ENCODE data around the gene BEST4.
"Not testable (repeated sequence)": the region's sequence is repeated elsewhere in the genome, so short reads cannot be mapped to it uniquely, and the experiment has no call there.

BEST4 gene

DNA sequence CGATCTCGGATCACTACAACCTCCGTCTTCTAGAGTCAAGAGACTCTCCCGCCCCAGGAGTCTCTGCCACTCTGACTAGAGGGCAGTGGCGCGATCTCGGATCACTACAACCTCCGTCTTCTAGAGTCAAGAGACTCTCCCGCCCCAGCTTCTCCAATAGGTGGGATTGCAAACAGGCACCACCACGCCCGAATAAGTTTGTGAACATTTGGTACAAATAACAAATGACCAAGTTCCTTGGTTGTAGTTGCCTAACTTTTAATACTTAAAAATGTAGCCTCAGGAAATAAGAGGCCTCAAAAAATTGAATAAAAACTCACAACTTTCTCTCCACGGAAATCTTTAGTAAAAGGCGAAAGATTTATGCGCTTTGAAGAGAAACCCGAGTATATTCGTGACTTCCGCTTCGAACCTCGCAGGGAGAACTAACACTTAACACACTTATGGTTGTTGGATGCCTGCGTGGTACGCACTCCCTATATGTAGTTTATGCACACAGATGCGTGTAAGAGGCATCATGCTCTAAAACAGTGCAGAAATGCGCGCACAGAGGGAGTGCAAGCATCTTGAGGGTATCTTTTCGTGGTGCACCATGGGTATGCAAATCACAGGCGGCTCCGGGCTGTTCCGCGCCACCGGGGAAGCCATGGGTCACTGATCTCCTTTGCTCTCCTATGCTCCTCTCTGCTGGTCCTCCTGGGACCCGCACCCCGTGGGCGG, 31.8 kb upstream of the BEST4 start:
- DNase-seq (ENCODE audit: low read depth in 2 of 2, low spot score in 1 of 2) = peak; percentile 64 to 66

DNA sequence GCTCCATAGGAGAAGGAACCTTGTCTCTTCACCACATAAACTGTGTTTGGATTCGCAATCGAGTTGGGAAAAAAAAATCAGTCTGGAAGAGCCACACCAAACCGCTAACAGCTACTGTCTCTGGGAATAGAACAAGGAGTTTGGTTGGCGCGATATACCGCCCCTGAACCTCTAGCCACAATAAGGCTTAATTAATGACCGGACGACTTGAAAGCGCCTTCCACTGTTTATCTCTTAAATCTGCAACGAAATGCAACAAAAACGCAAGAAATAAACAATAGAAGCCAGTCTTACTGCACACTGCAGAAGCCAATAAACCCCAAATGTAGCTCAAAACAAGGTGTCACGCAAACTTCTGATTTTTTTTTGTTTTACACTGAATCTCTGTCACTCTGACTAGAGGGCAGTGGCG, 31.2 kb upstream of the BEST4 start:
- DNase-seq (ENCODE audit: low read depth in 2 of 2, low spot score in 1 of 2) = no peak

DNA sequence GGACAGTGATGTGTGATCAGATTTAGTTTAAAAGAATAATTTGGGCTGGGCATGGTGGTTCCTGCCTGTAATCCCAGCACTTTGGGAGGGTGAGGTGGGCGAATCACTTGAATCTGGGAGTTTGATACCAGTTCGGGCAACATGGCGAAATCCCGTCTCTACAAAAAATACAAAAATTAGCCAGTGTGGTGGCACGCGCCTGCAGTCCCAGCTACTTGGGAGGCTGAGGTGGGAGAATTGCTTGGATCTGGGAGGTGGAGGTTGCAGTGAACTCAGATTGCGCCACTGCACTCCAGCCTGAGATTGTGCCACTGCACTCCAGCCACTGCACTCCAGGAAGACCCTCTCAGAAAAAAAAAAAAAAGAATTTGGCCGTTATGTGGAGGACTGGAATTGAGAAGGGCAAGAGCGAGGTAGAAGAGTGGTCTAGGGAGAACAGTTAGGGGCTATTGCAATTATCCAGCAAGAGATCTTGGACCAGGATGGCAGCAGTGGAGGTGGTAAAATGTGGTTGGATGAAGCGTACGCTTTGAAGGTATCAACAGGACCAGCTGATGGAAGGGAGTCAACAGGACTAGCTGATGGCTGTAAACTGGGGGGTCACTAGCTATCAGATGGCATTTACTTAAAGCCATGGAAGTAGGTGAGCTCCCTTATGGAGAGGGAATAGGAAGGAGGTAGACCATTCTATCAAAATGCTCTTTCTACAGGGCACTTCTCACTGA, 30.0 kb upstream of the BEST4 start:
- no peak for DNase-seq (ENCODE audit: low read depth in 2 of 2, low spot score in 1 of 2)

DNA sequence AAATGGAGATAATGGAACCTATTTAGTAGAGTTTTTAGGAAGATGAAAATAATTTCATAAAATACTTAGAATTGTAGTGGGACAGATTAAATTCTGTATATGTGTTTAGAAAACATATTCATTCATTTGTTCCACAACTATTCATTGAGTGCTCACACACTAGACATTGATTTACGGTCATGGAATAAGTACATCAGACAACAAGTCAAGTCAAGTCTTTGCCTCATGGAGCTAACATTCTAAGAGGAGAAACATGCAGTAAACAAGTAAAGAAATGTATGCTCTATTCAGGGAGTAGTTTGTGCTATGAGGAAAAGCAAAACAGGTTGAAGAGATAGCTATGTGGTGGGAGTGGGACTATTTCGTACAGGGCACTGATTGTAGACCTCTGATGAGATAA, 29.3 kb upstream of the BEST4 start:
- no peak for DNase-seq (ENCODE audit: low read depth in 2 of 2, low spot score in 1 of 2)

DNA sequence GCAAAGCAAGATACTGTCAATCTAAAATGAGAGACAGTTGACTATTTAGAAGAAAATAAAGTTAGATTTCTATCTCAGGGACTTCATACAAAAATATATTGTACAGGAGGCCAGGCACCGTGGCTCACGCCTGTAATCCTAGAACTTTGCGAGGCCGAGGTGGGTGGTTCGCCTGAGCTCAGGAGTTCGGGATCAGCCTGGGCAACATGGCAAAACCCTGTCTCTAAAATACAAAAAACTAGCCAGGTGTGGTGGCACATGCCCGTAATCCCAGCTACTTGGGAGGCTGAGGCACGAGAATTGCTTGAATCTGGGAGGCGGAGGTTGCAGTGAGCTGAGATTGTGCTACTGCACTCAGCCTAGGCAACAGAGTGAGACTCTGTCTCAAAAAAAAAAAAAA, 28.0 kb upstream of the BEST4 start:
- not testable (repeated sequence) for DNase-seq (ENCODE audit: low read depth in 2 of 2, low spot score in 1 of 2)

DNA sequence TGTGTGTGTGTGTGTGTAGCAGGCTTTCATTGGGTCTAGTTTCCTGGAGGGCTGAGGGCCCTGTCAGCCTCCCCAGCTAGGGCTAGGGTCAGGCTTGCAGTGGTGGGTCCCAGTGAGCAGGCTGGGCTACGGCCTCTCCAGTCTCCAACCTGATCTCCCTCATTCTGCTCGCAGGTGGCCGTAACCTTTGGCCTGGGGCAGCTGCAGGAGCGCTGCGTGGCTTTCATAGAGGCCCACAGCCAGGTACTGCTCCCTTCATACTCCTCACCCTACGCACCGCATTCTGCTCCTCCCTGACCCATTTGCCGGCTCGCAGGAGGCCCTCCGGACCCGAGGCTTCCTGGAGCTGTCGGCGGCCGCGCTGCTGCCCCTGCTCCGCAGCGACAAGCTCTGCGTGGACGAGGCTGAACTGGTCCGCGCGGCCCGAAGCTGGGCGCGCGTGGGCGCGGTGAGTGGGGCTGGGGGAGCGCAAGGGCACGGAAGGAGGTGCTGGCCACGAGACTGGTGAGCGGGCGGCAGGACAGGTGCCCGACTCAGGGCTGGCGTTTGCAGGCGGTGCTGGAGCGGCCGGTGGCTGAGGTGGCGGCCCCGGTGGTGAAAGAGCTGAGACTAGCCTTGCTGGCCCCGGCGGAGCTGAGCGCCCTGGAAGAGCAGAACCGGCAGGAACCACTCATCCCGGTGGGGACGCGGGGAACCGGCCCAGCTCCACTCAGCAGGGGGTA, 25.0 kb upstream of the BEST4 start:
- no peak for DNase-seq (ENCODE audit: low read depth in 2 of 2, low spot score in 1 of 2)

DNA sequence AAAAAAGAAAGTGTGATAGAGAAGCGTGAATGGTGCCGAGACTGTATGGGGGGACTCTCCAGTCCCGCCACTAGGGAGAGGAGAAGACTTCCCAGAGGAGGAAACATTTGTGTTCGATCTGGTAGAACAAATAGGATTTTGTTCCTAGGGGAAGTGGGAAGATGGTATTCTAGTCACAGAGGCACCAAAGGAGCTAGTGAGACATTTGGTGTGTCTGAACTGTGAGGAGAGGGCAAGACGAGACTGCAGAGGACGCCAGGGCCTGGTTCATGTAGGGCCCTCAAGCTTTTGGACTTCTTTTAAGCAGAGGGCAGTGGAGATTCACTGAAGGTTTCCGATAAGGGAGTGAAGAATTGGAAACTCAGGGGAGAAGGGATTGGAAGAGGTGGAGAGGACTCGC, 23.3 kb upstream of the BEST4 start:
- DNase-seq (ENCODE audit: low read depth in 2 of 2, low spot score in 1 of 2) = no peak

DNA sequence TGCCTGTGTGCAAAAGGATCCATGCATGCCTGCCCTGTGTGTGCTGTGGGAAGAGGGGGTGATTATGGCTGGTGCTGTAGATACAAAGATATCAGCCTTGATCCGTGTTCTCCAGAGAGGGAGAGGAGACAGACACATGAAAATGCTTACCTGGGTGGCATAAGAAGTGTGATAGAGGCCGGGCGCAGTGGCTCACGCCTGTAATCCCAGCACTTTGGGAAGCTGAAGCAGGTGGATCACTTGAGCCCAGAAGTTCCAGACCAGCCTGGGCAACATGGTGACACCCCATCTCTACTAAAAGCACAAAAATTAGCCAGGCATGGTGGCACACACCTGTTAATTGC, 22.8 kb upstream of the BEST4 start:
- DNase-seq (ENCODE audit: low read depth in 2 of 2, low spot score in 1 of 2) = not testable (repeated sequence)

DNA sequence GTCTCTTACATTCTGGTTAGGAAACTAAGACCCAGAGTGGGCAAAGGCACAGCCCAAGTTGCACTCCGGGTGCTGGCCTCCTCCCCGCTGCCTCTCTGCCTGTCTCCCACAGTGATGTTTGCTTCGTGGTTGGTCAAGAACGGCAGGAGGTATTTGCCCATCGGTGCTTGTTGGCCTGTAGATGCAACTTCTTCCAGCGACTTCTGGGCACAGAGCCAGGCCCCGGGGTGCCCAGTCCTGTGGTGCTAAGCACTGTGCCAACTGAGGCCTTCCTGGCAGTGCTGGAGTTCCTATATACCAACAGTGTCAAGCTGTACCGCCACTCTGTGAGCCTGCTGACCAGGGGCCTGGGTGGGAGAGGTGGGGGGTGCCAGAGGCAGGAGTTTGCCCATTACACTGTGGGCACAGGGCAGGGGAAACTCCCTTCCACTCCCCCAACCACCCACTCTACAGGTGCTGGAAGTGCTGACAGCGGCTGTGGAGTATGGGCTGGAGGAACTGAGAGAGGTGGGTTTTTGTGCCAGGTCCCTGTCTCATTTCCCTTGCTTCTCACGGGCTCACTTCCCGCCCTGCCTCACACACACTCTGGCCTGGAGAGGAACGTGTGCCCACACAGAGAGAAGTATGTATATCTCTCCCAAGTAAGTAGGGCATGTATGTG, 22.3 kb upstream of the BEST4 start:
- no peak for DNase-seq (ENCODE audit: low read depth in 2 of 2, low spot score in 1 of 2)

DNA sequence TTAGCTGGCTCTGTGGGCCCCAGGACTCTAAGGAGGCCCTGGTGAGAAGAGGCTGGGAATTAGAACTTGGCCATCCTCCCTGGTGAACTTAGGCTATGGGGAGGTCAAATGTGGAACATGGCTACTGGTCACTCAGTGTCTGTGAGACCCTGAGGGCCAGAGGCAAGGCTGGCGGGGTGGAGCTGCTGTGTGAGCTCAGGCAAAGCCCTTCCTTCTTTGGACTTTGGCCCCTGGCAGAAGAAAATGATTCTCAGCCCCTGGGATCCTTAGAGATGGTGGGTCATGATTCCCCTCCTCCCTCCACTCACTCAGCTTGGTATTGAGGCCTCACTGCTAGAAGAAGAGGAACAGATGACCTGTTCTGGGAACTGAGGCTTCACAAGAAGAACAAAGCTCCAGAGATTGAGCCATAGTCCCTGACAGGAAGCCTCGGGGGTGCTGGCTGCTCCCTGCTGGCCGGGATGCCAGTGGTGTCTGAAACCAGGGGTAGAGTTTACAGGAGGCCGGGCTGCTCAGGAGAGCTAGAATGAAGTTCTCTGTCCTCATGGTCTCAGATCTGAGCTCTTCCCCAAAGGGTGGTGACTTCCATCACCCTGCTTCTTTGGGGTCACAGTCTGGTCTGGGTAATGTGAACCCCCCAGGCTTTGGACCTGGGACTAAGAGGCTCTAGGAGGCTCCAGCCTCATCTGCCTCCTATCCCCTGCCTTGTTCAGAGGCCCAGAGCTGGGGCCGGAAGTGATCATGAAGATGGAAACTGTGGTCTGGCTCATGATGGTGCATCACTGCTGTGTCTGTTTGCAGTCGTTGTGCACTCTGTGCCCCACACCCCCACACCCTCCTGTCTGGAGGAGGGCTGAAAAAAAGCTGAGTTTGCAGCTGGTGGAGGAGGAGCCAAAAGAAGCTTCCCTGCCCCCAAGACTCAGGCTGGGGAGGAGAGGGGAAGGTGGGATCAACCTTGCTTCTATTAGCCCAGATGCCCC, 21.3 kb upstream of the BEST4 start:
- peak in 1 of 2 donors; percentile 76 for DNase-seq (ENCODE audit: low read depth in 2 of 2, low spot score in 1 of 2)

DNA sequence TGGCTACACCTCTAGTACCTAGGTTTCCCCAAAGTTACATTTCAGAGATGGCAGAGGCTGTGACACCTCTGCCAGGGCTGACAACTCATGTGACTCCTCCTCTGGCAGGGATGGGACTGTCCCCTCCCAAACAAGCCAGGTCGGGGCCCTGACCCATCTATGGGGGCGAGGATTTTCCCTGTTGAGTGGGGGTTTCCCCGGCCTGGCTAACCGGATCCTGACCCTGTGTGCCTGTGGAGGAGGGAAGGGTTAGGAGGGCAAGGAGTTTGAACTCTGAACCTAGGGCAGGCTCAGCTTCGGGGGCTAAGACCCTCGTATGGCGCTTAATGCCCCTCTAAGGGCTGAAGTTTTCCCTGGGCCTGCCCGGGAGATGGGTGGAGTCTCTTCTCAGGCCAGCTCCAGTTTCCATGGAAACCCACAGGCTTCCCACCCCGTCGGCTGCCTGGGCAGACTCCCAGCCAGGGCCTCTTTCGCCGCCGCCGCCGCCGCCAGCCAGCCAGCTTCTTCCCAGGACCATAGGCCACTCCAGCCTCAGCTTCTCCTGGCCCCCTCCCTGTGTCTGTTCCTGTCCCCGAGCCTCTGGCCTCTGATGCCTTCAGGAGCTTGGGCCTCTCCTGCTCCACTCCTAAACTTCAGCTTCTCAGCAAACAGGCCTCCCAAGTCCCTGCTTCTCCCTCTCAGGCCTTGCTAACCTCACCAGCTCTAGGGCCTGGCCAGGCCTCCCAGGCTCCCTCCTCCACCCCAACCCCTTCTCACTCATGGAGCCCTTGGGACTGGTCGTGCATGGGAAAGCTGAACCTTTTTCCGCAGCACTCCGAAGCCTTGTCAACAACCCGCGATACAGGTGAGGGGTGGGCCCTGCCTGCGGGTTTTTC, 20.3 kb upstream of the BEST4 start, which contains the start of gene BTBD19:
BTBD19 (plus strand) TSS at position 461 of the 875 bp plus-strand sequence; CDS start at position 759, 298 bp downstream.
- no peak for DNase-seq (ENCODE audit: low read depth in 2 of 2, low spot score in 1 of 2)

DNA sequence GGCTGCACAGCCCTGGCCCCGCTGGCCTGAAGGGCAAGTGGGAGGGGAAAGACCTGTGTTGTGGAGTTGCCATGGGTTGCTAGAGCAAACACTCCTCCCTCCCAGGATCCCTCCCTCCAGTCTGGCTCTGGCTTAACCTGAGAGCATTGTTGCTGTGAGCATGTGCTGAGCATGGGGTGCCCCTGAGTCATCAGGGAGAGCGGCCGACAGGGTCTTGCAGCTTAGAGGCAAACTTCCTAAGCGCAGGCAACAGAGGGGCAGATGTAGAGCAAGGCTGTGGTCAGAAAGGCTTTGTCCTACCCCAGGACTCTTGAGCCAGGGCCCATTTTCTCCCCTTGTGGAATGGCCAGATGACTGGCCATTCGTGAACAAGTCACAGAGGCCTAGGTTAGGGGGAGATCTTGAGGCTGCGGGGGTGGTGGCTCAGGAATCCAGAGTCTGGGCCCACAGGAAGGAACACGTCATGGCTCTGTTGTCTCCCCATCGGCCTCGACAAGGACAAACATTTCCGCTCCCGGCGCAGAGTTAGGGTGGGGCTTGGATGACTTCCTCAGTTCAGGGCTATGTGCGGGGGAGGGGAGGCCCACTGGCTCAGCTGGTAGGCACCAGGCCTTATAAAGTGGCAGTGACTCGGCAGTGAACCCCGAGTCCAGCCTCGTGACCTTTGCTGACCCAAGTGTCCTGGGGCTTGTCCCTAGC, 19.5 kb upstream of the BEST4 start:
- peak; percentile 71 to 83 for DNase-seq (ENCODE audit: low read depth in 2 of 2, low spot score in 1 of 2)

DNA sequence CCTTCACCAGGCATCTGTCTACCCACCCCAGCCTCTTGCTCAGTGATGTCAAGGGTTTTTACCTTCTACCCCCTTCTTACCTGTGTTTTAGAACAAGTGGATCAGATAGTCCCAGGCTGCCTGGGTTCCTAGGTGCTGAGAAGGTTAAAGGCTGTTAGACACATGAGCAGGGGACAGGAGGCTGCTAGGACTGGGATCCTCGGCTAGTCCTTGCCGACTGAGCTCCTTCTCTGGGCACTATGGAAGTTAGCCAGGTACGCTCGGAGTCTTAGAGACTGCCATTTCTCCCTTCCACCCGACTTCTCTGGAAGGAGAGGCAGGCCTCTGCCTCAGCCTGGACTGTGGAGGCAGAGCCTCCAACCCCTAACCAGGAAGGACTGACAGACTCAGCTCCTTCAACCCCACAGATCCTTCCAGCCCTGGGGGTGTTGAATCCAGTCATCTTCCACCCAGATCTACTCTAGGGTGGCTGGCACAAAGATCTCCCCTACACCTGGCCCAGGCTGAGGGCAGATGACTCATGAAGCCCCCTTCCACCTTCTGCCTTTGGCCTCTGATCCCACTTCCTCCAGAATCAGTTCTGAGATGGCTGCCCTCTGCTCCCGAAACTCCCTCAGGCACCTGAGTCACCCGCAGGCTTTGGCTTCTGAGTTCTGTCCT, 18.9 kb upstream of the BEST4 start, which contains the start of gene DYNLT4:
DYNLT4 (minus strand) TSS at position 648 of the 660 bp plus-strand sequence. CDS start 683 bp downstream, outside the sequence.
- no peak for DNase-seq (ENCODE audit: low read depth in 2 of 2, low spot score in 1 of 2)

DNA sequence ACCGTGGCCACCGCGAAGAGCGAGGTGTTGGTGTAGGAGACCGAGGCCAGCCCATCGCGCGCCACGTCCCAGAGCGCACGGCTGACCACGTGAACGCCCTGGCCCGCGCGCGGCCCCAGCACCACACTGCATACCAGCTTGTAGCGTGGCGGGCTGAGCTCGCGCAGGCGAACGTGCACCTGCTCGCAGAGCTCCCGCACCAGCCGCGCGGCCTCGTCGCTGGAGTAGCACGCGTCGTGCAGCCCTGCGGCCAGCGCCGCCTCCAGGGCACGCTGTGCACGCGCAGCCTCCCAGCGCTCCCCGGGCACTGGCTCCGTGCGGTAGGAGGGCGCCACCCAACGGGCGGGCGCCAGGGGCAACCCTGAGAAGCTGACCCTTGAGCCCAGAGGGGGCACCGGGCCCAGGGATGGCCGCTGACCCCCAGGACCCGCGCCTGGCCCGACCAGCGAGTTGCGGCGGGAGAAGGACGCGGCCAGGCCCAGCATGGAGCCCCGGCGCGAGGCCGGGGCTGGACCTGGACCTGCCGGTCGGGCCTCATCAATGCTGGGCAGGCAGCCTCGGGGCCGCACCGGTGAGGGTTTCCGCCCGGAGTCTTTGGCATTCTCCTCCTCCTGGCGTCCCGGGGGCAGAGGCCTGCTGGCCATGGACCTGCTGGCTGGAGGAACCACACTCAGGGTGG, 18.2 kb upstream of the BEST4 start:
- DNase-seq (ENCODE audit: low read depth in 2 of 2, low spot score in 1 of 2) = no peak

DNA sequence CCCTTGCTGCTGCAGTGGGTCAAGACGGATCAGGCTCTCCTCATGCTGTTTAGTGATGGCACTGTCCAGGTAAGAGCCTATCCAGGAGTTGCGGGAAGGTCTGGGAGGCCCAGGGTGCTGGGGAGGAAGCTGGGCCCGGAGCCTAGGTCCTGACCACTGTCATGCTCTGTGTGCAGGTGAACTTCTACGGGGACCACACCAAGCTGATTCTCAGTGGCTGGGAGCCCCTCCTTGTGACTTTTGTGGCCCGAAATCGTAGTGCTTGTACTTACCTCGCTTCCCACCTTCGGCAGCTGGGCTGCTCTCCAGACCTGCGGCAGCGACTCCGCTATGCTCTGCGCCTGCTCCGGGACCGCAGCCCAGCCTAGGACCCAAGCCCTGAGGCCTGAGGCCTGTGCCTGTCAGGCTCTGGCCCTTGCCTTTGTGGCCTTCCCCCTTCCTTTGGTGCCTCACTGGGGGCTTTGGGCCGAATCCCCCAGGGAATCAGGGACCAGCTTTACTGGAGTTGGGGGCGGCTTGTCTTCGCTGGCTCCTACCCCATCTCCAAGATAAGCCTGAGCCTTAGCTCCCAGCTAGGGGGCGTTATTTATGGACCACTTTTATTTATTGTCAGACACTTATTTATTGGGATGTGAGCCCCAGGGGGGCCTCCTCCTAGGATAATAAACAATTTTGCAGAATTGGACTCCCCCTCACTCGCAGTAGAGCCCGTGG, 17.5 kb upstream of the BEST4 start:
- DNase-seq (ENCODE audit: low read depth in 2 of 2, low spot score in 1 of 2) = no peak

DNA sequence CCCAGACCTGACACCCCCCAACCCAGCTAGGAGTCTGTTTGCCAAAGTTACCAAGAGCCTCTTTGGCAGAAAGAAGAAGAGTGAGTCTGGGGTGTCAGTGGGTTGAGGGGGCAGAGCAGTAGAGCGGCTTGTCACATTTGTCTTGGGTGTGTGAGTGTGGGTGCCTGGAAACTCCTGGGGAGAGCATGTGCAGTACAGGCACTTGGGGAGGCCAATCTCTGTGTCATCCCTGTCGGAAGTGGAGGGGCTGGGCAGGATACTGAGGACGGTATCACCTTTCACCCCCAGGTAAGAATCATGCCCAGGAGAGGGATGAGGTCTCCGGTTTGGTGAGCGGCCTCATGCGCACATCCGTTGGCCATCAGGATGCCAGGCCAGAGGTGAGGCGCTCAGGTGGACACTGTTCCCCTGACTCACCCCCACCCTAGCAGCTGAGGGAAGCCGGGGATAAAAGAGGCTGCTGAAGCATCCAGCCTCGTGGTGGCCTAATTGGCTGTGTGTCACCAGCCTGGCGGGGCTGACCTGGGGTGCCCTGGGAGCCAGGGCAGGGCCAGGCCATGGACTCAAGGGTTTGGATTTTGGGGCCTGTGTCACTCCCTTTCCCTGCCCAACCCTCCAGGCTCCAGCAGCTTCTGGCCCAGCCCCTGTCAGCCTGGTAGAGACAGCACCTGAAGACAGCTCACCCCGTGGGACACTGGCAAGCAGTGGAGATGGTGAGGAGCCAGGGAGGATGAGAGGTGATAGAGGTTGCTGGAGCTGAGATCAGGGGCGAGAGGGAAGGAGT, 15.5 kb upstream of the BEST4 start:
- no peak for DNase-seq (ENCODE audit: low read depth in 2 of 2, low spot score in 1 of 2)
